ENCODE results near the gene HACE1.

The HACE1 gene

GRCh38 chr6:104729433-104729832 lies 130.3 kb downstream of the HACE1 start:
- DNase-seq, result no peak

GRCh38 chr6:104728448-104728847 lies 131.3 kb downstream of the HACE1 start:
- DNase-seq, result peak; percentile 82

DNA sequence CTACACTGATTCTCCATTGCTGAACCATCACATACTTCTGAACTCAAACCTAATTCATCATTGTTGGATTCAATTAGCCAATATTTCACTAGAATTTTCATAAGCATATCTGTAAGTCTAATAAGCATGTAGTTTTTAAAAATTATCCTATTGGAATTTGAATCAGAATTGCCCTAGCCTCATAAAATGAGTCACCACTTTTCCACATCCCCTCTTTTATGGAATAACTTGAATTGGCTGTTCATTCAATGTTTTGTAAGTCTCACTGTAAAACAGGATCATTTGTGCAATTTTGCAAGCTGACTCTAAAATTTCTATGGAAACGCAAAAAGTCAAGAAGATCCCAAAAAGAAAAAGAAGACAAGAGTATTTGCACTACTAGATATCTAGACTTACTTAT lies 141.0 kb downstream of the HACE1 start:
- DNase-seq, result peak; percentile 6

DNA sequence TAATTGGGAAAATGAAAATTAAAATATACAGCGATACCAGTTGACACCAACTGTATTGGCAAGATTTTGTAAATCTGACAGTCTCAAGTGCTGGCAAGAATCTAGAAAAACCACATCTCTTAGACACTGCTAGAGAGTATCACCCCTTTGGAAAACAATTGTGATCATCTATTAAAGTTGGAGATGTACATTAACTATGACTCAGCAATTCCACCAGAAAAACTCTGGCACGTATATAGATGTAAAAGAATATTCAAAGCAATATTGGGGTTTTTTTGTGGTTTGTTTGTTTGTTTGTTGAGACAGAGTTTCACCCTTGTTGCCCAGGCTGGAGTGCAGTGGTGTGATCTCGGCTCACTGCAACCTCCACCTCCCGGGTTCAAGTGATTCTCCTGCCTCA lies 142.9 kb downstream of the HACE1 start:
- DNase-seq, result no peak

GRCh38 chr6:104714796-104715195 lies 144.9 kb downstream of the HACE1 start:
- no peak for DNase-seq

GRCh38 chr6:104713982-104714381 lies 145.7 kb downstream of the HACE1 start:
- DNase-seq, result no peak

- peak; percentile 80 for DNase-seq
Measured at GRCh38 chr6:104711371-104711770, 148.3 kb downstream of the HACE1 start.

DNA sequence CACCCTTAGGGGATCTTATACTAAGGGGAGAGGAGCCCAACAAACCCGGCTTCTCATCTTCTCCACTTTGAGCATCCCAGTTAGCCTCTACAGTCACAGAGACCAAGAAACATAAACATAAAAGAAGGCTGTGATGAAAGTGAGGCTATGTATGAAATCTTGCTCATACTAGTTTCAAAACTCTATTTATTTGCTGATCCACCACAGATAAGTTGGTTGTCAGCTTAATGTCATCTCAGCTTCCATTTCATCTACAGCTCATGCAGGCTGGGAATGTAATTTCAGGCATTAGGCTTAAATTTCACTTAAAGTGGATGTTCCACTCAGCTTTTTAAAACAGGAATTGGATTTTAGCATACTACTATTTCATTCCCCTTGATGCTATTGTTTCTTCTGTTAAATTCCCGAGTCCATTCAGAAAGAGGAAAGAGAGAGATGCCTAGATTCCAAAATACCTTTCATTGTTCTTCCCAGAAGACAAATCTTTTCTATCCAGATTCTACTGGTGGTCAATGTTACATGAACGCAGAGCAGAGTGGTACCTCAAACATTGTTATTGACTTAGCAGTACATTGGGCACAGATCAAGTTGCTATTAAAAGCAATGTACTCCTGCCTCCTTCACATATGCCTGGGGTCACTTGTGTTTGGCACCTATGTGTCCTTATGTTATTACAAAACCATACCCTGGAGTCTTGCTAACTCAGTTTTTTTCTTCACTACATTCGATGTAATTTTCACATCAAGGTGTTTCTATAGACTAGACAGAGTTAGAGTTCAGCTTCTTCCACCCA lies 149.0 kb downstream of the HACE1 start:
- no peak for DNase-seq

- DNase-seq, result no peak
Measured at GRCh38 chr6:104705916-104706442, 153.7 kb downstream of the HACE1 start.

GRCh38 chr6:104705095-104705707 lies 154.5 kb downstream of the HACE1 start:
- peak; percentile 85 for DNase-seq

DNA sequence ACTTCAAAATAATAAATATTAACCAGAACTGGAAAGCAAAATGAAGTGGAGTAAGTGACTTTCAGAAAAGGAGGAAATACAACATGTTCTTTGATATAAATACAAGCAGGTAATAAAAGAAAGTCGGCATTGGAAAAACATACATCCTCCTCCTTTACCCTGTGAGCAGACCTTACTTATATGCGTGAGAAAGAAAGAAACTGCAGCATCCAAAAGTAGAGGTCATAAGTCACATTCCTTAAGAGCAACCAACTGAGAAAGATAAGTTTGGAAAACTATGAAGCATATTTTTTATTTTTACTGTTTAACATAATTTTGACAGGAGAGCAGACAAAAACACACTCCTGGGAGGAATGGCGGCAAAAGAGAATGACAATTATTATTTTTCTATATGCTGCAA lies 155.5 kb downstream of the HACE1 start:
- DNase-seq, result no peak

DNA sequence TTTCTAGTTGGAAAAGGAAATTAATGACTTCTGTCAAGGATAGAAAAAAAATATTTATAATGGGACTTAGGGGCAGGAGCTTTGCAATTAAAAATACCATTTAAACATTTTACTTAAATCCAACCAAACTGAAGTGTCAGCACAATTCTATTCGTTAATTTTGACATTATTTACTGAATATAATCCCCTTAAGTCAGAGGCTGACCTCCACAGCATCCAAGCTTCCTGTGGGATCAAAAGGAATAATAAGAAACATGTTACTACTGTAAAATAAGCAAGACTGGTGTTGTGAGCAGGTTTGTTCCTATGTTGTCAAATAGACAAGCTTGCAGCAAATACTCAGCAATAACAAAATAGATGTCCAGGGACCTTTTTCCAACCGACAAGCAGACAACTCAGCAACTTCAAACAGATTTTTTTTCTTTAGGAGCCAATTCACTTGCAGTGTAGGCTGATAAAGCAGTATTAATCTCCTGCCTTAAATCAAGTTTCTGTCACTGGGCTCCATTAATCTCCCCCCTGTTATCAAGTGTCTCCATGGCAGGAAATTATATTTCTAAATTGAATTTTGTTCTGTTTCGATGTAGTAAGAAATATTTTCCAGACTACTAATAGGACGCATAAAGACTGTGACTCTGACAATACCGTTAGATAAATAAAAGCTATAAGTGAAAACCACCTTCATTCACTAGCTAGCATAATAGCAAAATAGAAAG lies 157.4 kb downstream of the HACE1 start:
- no peak for DNase-seq

GRCh38 chr6:104700371-104701185 lies 159.1 kb downstream of the HACE1 start:
- no peak for DNase-seq

DNA sequence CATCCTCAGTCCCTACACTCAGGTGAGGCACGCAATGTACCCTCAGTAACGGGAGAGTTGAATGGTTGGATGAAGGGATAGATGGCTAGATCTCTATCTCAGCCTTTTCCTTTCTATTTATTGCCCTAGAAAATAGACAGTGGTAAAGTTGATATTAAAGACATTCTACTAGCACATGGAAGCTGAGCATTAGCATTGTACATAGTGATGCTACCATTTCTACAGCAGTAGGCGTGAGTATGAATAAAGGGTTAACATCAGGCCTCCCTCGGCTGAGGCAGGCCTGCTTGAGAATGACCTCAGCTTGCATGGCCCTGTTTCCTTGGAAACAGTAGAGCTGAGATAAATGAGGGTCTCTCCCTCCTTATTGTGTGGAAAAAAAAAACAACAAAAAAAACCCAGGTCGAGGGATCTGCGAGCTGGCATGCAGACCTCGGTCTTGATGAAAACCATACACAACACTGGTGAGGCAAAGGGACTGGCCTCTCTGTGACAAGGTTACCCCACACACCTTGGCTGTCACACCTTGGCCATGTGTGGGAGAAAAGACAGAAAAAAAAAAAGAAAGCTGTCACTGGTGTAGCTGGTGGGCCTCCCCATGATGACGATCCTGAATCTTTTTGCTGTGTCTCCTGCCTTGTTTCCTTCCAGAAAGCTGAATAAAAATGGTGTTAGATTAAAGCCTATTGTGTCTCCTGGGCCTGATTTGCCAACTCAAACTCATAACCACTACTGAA lies 160.0 kb downstream of the HACE1 start:
- no peak for DNase-seq

- no peak for DNase-seq
Measured at GRCh38 chr6:104698979-104699378, 160.7 kb downstream of the HACE1 start.

DNA sequence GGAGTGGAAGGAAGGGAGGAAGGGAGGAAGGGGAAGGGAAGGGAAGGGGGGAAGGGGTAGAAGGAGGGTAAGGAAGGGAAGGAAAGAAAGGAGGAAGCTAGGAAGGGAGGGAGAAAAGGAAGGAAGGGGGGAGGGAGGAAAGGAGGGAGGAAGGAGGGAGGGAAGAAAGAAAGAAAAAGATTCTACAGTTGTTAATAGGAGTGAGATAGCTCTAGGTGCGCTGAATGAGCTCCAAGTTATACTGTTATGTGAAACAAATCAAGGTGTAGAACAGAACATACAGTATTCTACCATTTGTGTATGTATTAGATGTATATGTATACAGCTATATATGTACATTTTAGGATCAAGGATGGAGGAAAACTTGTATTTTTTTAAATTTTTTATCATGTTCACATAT lies 167.7 kb downstream of the HACE1 start:
- DNase-seq, result no peak

GRCh38 chr6:104689551-104690205 lies 170.0 kb downstream of the HACE1 start:
- peak; percentile 92 for DNase-seq

DNA sequence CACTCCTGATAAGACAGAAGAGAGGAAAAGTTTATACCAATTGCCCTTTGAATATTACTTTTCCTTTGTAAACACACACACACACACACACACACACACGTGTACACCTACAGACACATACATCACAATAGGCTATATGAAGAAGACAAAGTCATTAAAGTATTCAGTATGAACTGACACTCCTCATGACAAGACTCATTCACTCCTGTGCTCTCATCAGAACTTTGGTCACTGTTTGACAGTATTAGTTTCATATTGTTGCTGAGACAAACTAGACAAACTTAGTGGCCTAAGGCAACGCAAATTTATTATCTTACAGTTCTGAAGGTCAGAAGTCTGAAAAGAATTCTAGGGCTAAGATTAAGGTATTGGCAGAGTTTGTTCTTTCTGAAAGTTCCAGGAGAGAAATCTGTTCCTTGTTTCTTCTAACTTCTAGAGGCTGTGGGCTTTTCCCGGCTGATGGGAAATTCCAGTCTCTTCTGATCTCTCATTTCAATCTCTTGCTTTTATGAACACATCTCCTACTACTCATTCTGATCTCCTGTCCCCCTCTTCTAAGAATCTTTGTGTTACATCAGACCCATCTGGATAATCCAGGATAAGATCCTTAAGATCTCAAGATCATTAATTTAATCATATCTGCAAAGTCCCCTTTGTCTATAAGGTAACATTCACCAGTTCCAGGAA lies 171.3 kb downstream of the HACE1 start:
- no peak for DNase-seq

DNA sequence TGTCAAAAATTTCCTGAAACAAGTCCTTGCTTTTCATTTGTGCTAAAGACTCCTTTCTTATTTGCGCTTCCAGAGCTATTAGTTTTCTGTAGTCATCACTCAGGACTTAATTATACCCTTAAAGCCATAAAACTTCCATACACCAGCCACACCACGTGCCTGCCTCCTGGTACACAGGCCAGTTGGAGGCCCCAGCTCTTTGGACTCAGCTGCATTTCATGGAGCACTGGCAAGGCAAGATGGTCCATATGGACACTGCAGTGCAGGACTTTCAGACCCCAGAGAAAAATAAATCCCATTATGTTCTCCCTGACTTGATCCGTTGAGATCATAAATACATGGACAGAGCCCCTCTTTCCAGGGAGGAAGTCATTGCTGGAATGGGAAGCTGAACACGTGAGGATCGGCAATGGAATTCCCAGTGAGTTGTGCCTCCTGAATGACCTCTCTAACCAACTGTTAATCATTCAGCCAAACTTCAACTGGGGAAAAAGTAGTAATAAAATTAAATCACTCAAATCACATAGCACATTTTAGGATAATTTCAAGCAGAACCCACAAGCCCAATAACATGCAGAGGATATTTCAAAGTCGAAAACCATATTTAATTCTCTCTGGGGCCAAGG lies 173.1 kb downstream of the HACE1 start:
- DNase-seq, result no peak

Data from fibroblast of skin of back (primary cell).